NCI-H526 treated with DMSO at 0.1 percent for 48 hours (cell line): ENCODE measurements around the gene JARID2.

Experiments
- DNase-seq: peaks from one replicate; lab custom pipeline; 2025; lab: John Stamatoyannopoulos, UW

The JARID2 gene

DNA sequence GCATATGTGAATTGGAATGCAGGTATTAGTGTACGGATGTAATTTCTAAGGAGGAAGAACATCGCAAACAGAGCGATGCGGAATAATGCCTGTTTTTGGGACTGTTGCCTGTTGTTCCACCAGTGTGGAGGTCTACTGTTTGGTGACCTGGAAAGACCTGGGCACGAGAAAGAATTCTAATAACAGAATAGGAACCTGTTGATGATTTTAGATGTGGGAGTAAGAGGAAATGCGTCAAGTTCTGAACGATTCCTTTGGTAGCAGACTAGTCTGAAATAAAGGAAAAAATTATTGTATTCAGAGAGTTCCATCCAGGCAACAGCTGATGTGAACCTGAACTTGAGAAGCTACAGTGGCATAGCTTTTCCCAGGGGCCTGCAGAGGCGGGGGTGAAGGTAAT lies 224.9 kb downstream of the JARID2 start:
- no peak for DNase-seq

DNA sequence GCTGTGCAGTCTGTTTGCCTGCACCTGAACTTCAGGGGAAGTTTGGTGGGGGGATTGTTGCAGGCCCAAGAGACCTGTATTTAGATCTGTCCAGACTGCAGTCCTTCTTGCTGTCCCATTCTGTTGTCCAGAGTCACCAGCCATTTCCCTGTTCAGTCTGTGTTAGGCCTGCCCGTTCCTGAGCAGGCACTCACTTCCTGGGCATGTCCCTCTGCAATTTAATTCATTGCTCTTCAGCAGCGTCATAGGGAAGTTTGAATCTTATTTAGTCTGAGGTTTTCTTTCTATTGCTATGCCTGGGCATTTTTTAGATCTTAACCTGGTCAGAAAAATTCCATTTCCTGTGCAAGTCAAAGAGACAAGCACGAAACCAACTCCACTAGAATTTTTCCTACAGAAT lies 226.8 kb downstream of the JARID2 start:
- DNase-seq = no peak

DNA sequence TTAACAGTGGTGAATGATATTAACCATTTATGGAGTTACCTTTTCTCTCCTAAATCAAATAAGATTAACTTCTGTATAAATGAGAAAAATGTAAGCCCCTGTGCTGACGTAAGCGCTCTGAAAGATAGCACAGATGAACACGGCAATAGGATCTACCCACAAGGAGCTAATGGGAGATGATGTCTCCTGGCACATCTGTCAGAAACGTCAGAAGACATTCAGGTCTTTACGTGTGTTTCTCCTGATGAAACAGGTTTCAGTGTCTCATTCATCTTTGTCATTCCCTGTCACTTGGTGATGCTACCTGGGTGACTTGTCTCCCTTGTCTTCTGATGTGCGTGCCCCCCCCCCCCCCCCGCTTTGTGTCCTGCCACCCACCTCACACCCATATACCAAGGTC lies 227.3 kb downstream of the JARID2 start:
- no peak for DNase-seq

DNA sequence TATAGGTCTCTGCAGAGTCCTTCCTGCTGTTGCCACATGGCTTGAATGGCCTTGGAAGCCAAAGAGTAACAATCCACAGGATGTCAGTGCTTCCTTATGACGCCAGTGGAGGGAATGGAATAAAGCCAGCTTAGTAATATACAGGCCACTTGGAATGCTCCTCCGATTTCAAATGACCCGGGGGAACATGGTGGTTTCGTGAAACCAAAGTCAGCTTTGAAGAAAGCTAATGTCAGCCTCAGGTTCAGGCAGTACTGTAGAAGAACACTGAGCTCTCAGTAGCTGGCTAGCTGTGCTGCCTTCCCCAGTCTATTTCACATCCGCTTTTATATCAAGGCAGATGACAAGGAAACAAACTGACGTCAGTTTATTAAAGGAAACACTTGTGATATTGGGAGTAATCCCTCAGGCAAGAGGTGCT lies 227.9 kb downstream of the JARID2 start:
- no peak for DNase-seq

DNA sequence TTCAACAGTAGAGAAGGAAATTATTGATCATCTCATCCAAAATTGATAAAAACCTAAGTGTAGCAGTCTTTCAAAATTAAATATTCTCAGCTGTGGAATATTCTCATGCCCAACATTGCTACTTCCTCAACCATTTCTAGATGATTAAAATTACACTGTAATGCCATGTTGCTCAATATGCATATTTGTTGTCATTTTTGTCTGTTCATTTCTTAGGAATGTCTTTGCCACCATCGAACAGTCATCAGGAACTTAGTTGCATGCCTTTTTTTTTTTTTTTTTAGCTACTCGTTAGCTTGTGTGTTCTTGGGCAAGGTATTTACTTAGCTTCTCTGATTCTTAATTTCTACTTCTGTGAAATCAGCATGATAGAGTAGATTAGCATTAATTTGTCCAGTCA lies 228.3 kb downstream of the JARID2 start:
- DNase-seq = no peak

DNA sequence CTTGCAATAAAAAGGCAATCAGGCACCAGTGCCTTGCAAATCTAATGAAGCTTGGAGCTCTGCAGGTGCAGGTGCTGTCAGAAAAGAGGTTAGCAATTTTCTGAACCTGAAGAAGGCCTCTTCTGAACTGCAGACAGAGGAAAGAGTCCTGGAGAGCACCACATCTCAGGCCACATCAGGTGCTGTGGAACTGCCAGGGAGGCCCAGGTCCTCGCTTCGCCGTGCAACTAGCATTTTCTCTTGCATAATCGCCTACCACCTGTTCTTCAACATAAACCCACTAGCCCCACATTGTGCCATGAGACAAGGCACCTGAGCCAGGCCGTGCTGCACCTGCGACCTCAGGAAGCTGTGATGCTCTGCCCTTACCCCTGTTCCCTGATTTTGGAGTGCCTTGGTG lies 229.4 kb downstream of the JARID2 start:
- DNase-seq = no peak

DNA sequence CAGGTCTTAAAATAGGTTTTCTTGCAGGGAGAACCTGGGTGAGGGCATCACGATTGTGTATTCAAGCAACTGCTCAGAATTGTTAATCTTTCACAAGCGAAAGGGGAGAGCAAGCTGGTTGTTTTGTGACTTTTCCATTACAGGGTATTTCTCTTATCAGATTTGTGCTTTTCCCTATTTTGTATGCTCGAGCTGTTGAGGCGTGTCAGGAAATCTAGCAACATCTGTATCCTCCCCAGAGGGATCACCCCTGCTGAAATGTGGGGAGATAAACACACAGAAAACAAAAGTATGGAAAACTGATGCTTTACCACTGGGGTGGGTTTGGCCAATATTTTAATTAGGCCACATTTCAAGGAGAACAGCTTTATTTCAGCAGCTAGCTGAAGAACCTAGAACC lies 230.0 kb downstream of the JARID2 start:
- no peak for DNase-seq

DNA sequence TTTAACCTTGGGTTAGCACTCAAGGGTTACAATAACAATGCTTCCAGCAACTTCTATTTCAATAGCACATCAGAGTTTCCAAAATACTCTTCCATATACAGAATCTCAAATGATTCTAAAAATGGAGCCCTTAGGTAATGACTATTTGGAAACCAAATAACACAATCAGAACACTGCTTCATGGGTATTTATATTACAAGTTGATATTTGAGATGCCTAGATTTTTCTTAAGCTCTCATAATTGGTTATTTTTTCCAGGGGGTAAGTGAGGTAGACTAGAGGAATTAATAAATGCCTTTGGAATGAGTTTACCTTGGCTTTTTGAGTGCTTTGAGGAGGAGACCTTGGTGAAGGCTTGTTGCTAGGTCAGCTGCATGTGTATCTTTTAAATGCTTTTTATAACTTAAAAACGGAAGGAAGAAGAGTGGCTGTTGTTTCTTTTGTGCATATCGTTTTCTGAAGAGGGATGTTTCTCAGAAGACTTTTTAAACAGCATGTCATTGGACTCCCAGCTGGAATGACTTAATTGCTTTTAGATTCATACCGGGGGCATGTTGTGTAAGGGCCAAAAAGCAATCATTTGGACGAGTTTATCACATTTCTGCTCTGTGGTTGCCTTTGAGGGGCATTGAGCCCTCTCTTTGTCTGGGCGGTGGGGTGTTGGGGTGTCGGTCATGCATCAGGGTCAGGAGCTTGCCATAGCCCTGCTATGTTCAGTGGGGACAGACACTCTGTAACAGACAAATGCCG lies 230.9 kb downstream of the JARID2 start:
- no peak for DNase-seq

DNA sequence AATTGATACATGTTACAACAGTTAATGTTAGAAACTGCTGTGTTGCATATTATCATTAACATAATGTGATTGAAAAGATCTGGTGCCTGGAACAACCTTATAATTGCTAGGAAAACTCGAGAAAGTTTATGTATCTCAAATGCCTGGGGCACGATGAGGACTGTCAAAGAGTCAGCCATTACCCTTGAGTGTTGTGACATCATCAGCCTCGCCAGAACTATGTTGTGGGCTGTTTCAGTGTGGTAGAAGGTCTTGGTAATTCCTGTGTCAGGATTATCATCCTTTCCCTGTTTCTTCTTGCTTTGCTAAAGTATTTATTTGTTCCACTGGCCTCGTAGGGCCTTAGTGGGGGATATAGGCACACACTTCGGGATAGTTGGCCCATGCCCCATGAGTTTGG lies 231.9 kb downstream of the JARID2 start:
- no peak for DNase-seq

DNA sequence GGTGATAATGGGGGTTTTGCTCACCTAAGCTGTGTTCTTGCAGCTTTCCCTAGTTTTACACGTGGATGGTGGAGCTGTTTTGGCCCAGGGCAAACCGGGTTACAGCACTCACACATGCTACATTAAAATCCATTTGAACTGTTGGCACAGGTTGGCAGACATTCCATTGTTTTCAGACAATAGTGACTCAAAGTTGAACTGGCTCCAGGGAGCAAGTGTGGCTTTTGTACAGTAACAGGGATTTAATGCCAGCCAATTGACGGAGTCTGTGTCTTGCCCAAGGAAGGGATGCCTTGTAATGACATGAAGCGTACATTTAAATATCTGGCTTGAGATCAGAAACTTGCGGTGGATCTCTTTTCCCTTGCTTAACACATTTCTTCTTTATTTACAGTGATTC lies 233.9 kb downstream of the JARID2 start:
- DNase-seq = no peak

DNA sequence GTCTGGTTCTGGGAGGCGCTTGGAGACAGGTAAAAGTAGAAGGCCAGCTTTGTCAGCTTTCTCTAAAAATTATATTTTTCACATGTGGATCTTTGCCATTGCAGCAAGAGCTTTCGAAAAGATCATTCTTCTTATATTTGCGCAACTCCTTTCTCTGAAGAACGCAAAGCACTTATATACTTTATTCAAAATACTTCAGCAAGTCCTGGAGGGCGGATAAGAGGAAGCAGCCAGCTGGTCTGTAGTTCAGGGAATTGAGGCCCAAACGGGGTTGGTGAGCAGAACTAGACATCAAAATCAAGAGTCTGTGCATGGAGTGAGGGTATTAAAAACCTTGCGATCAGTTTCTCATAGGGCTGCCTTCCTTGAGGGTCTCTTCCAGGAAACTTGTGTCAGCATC lies 234.7 kb downstream of the JARID2 start:
- no peak for DNase-seq

DNA sequence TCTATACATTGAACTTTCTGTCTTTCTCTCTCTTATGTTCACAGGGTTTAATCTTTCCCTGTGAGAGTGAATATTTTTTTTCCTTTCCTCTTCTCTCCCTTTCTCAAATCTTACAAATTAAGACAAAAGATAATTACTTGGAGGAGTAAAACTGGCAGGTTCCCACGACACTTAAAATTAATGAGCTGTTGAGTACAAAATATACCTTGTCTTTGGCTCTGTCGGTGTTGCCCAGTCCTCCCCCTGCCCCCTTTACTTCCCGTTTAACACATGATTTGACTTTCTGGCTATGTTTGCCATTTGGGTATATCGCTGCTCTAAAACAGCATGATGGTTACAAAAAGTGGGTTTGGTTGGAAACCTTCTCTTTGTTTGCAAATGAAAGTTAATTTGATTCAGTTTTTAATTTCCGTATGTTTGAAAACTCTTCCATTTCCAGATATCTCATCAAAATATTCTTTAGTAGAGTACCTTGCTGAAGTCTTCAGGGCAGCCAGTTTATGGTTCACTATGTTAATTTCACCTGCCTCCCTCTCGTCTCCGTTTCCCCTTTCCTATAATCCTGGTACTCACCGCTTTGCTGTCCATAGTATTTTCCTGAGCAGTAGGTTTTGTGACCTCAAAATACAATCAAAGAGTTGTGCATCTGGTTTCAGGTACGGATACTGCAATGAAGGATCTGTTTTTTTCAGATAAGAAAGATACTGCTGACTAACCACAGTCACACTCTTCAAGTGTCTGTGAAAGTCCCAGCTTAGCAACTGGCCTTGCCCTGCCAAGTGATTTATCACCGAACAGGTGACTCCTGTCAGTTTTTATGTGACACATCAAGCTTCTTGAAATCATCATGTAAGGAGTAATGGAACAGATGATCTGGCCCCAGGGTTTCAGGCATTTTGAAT lies 235.8 kb downstream of the JARID2 start:
- no peak for DNase-seq

DNA sequence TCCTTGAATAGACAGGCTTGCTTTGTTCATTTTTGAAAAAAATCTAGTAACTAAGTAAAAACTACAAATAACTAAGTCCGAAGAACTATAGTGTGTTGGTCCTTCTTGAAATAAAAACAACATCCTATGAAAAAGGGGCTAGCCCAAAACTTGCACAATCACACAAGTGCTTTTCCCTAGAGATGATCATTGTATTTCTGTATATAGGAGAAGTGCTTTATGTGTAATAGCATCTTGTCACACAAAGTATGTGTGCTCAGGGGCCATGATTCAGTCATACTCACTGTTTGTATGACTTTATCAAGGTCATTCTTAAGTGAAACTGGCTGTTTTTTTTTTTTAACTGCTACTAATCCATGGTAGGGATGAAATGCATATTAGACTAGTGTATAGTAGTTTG lies 237.2 kb downstream of the JARID2 start:
- DNase-seq = no peak

DNA sequence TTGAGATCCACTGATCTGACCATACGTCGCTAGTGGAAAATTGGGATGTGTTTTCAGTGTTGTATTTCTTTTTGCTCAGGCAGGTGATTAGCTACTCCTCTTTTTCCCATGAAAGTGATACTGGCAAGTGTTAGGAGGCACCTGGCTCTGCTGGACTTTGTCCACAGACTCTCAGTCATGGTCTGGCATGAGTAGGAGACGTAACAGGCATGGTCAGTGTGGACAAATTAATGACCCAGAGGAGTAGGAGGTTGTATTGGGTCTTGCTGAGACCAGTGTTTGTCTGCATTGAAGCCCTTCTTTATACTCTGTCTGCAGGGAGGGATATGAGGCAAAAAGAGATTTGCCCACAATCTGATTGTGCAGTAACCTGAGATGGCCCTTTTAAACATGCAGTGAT lies 238.3 kb downstream of the JARID2 start:
- no peak for DNase-seq

DNA sequence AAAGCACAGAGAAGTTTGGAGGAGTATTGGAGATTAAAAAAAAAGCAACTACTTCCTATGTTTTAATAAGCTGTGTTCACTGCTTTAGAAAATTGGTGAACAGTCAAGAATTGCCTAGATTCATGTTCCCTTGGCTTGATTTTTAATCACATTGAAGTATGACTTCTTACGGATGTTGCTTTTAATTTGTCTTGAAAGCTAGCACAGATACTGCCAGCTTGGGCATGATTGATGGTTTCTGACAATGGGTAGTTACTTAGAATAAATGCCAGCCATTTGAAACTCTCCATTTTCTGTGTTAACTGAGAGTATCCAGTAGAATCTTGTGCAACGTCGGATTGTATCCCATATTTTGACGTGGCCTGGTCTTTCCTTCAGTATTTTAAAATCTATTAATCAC lies 239.0 kb downstream of the JARID2 start:
- DNase-seq = no peak

DNA sequence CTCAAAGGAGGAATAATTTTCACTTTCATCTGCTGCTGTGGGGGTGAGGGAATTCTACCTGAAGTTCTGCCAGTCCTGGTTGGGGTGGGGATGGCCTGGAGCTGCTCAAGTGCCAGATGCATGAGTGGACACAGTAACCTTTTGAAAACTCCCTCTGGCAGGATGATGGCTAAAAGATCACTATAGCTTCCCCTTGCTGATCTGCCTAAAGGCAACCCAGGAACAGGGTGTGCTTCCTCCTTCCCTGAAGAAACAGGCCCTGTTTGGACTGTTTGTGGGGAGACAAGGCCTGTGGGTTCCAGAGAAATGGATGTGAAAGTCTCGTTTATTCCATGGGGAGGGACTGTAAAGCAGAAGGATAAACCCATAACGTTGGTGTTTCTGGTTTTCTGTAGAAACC lies 240.1 kb downstream of the JARID2 start:
- DNase-seq = no peak

DNA sequence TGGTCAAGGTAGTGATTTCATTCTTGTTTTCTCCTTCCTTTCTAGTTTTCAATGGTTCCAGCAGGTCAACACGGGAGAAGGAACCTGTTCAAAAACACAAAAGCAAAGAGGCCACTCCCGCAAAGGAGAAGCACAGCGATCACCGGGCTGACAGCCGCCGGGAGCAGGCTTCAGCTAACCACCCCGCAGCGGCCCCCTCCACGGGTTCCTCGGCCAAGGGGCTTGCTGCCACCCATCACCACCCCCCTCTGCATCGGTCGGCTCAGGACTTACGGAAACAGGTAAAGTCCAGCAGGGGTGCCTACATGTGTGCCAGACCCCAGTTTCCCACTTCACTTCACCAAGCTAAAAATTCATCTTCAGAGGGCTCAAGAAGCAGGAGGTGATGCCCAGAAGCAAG lies 241.4 kb downstream of the JARID2 start:
- no peak for DNase-seq

DNA sequence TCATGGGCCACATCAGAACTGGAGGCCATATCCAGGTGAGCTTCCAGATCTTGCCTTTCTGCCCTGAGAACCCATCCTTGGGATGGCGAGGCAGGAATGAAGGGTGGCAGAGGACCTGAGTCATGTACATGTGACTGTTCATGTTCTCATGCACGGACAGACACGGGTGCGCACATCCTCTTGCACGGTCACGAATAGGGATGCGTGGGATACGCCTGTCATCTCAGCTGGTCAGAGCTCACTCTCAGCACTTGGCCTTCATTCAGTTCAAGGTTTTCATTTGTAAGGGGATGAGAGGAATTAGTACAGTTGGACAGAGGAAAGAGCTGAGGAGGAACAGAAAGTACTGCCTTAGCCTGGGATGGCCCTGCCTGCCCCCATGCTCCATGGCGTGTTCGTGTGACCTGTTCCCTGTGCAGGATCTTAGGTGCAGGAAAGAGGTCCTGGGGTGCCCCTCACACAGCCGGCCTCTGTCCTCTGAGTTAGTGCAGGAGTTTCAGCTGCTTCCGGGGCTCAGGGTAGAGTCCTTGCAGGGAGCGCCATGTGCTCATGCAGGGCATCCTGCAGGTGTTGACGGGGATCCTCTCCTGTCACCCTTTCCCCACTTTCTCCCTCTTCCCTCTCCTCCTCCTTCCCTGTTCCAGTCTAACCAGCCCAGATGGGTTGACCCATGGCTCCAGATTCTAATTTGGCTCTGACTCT lies 243.5 kb downstream of the JARID2 start:
- no peak for DNase-seq

DNA sequence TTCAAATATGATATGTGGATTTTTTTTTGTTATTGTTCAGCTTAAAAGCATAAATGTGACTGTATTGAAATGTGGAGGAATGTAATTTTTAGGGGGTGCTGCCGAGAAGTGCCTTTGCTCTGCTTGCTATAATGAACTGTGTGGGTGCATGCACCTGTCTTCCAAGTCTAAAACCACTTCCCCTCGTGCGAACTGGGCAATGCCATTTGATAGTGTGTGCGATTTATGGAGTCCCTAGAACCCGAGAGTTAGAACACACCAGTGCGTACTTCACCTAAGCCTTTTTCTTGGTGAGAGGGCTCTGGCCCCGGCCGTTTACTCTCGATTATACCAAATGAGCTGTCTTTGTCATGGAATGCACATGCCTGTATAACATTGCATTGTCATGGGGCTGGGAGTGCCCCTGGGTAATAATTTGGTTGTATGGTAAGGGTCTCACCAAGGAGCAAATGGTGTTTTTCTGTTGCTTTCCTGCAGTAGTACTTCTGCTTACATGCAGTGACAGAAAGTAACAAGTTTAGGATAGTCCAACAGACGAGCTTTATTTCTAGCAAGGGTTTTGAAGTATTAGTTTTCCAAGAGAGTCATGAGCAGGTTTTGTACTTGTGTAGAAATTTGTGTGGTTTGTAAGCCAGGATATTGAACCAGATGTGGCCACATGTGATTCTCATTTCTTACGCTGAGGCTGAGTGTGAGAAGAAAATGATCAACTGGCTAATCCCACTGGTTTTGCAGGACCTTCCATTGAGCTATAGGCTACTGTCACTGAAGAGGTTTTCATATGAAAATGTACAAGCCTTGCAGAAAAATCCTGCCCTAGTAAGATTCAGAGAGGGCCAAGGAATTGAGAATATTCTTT lies 244.6 kb downstream of the JARID2 start:
- no peak for DNase-seq

DNA sequence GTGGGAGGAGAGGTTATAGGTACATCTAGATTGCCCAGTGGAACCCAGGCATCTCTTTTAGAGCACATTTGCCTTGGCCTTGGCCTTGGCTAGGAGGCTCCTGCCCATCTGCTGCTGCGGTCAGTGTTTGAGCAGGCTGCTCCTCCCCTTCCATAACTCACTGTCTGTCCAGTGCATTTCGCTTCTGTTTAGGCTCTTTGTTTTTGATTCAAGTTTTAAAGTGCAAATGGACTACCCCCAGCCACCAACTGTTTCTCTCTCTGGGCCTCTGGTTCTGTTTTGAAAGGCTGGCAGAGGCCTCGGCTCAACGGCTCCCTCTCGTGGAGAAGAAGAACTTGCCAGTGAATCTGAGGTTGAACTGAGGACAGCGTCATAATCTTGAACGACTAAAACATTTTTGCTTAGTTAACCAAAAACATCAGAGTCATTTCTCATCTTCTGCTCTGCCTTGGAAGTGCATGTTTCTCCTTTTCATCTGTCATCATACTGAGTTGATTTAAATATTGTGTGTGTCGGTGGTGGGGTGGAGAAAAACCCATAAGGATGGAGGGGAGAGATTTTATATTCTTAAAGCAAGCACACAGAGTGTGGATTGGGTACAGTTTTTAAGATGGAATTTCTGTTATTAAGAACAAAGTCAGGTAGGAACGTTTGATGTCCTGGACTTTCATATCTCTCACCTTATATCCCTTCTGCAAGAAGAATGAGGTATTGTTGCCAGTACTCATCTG lies 245.6 kb downstream of the JARID2 start:
- DNase-seq = peak; percentile 11

DNA sequence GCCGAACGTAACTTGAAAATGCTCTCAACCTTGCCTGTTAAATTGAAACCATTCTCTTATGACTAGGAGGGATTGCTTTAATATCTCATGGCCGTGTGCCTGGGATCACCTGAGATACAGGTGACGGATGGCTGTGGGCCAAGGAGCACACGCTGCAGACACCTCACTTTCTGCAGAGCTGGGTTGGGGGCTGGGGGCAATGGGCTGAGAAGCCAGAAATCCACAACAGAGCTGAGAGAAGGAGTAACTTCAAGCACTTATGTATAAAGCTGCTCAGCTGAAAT lies 246.1 kb downstream of the JARID2 start:
- no peak for DNase-seq
